IMR-90 (cell line): ENCODE measurements around the gene CPNE4. TPM values are rescaled to one million over a fixed set of nuclear protein-coding genes. Genes with fewer than 3 reads are reported as not detected.

ENCODE experiments used
- ATAC-seq: fragments of 200-7000 bp; cut with Tn5 transposase; 2 replicates; pipeline ENCODE4 v1.9.1; 2020; ENCODE audit warnings: low read depth, mild to moderate bottlenecking, moderate library complexity
- BruUV-seq: library from RNA; stranded (reverse); fragments of 400-500 nt; replicated peaks from 2 replicates; lab custom pipeline; 2021; lab: Mats Ljungman, UMichigan
- CTCF ChIA-PET: fragments of 300-600 bp; formaldehyde crosslinking; extraction: SDS; loops from one replicate; lab custom pipeline; 2021; ENCODE audit warnings: antibody characterized with exemption; lab: Yijun Ruan, JAX
- POLR2A ChIA-PET: fragments of 300-600 bp; sonication (Branson Sonifier 250); formaldehyde crosslinking; loops from one replicate; lab custom pipeline; 2022; ENCODE audit warnings: antibody characterized with exemption; ENCODE audit not compliant: unreplicated experiment; lab: Charles Lee
- DNase-seq: peaks from one replicate; pipeline ENCODE4 v3.0.0; 2013
- H2AFZ ChIP-seq: replicated peaks from 2 replicates; pipeline ENCODE3; 2013; ENCODE audit warnings: low read length, mild to moderate bottlenecking; ENCODE audit not compliant: poor library complexity
- H2AK5ac ChIP-seq: 2 replicates; pipeline ENCODE4 v1.6.1; 2013; ENCODE audit warnings: low read depth, low read length, inconsistent platforms
- H2AK9ac ChIP-seq: replicated peaks from 2 replicates; pipeline ENCODE3; 2013; ENCODE audit warnings: mild to moderate bottlenecking, low read depth, low read length, moderate library complexity; ENCODE audit not compliant: poor library complexity
- H2BK120ac ChIP-seq: 2 replicates; pipeline ENCODE4 v1.6.1; 2013; ENCODE audit warnings: low read depth, low read length, inconsistent platforms
- H2BK15ac ChIP-seq: 3 replicates; pipeline ENCODE4 v1.6.1; 2013; ENCODE audit warnings: low read depth, low read length, inconsistent platforms
- H2BK20ac ChIP-seq: 2 replicates; pipeline ENCODE4 v1.6.1; 2013; ENCODE audit warnings: low read depth, mild to moderate bottlenecking, inconsistent platforms, low read length, moderate library complexity
- H2BK5ac ChIP-seq: 2 replicates; pipeline ENCODE4 v1.6.1; 2013; ENCODE audit warnings: mild to moderate bottlenecking, low read depth, low read length, inconsistent platforms; ENCODE audit not compliant: poor library complexity, severe bottlenecking
- H3K14ac ChIP-seq: replicated peaks from 2 replicates; pipeline ENCODE4 v1.6.1; 2013; ENCODE audit warnings: low read depth, low read length, inconsistent platforms
- H3K18ac ChIP-seq: 2 replicates; pipeline ENCODE4 v1.6.1; 2013; ENCODE audit warnings: low read depth, low read length, control low read depth
- H3K23ac ChIP-seq: 2 replicates; pipeline ENCODE4 v1.6.1; 2013; ENCODE audit warnings: low read depth, low read length, inconsistent platforms
- H3K27ac ChIP-seq: 2 replicates; pipeline ENCODE4 v1.5.1; 2013; ENCODE audit warnings: mild to moderate bottlenecking, control low read depth, low read length; ENCODE audit not compliant: insufficient read depth
- H3K27me3 ChIP-seq: 2 replicates; pipeline ENCODE4 v1.6.1; 2013; ENCODE audit warnings: low read length; ENCODE audit not compliant: control insufficient read depth, insufficient read depth
- H3K36me3 ChIP-seq: 2 replicates; pipeline ENCODE4 v1.6.1; 2013; ENCODE audit warnings: low read length, mixed read lengths; ENCODE audit not compliant: control insufficient read depth, insufficient read depth
- H3K4ac ChIP-seq: 2 replicates; pipeline ENCODE4 v1.6.1; 2013; ENCODE audit warnings: low read depth, low read length, inconsistent platforms
- H3K4me1 ChIP-seq: 2 replicates; pipeline ENCODE4 v1.6.1; 2013; ENCODE audit warnings: low read length, mixed read lengths; ENCODE audit not compliant: control insufficient read depth, insufficient read depth
- H3K4me2 ChIP-seq: 2 replicates; pipeline ENCODE4 v1.6.1; 2013; ENCODE audit warnings: low read depth, mild to moderate bottlenecking, control low read depth, low read length, moderate library complexity
- H3K4me3 ChIP-seq: 2 replicates; pipeline ENCODE4 v1.5.1; 2013; ENCODE audit warnings: low read depth, mild to moderate bottlenecking, control low read depth, low read length, moderate library complexity; ENCODE audit not compliant: insufficient read depth
- H3K56ac ChIP-seq: 2 replicates; pipeline ENCODE4 v1.6.1; 2013; ENCODE audit warnings: low read length, inconsistent platforms; ENCODE audit not compliant: insufficient read depth; ENCODE audit errors: extremely low read depth
- H3K79me1 ChIP-seq, 2 experiments: 2 replicates each; pipeline ENCODE4 v1.6.1; 2013; ENCODE audit warnings: low read length in 2 of 2, inconsistent platforms in 1 of 2, low read depth in 1 of 2
- H3K9ac ChIP-seq: 2 replicates; pipeline ENCODE4 v1.6.1; 2013; ENCODE audit warnings: low read depth, low read length, control low read depth
- H3K9me1 ChIP-seq: 2 replicates; pipeline ENCODE4 v1.6.1; 2013; ENCODE audit warnings: low read length, inconsistent platforms; ENCODE audit not compliant: insufficient read depth
- H3K9me3 ChIP-seq: 2 replicates; pipeline ENCODE4 v1.6.1; 2013; ENCODE audit warnings: low read length; ENCODE audit not compliant: control insufficient read depth, insufficient read depth
- H4K20me1 ChIP-seq: 2 replicates; pipeline ENCODE4 v1.6.1; 2013; ENCODE audit warnings: low read length, inconsistent platforms; ENCODE audit not compliant: insufficient read depth
- H4K5ac ChIP-seq: 2 replicates; pipeline ENCODE4 v1.6.1; 2013; ENCODE audit warnings: mild to moderate bottlenecking, low read depth, low read length, control low read depth
- H4K8ac ChIP-seq, 2 experiments: 2 replicates each; pipeline ENCODE4 v1.6.1; 2013; ENCODE audit warnings: low read depth in 2 of 2, low read length in 2 of 2, control low read depth in 1 of 2, inconsistent platforms in 1 of 2
- H4K91ac ChIP-seq: 2 replicates; pipeline ENCODE4 v1.6.1; 2013; ENCODE audit warnings: low read depth, low read length, inconsistent platforms; ENCODE audit not compliant: insufficient read depth
- BHLHE40 ChIP-seq: fragments of 150-350 bp; IDR thresholded peaks from 2 replicates; pipeline ENCODE4 v1.6.1; 2016; ENCODE audit warnings: mild to moderate bottlenecking, low read depth, low read length
- CEBPB ChIP-seq: IDR thresholded peaks from 2 replicates; pipeline ENCODE4 v1.6.1; 2012; ENCODE audit warnings: low read depth, low read length, improper control_type of control experiment
- CHD1 ChIP-seq: IDR thresholded peaks from 2 replicates; pipeline ENCODE4 v1.6.1; 2012; ENCODE audit warnings: low read depth, low read length, improper control_type of control experiment
- ELK1 ChIP-seq: fragments of 150-350 bp; IDR thresholded peaks from 2 replicates; pipeline ENCODE4 v1.6.1; 2016; ENCODE audit warnings: low read depth, mild to moderate bottlenecking, low read length, moderate library complexity, borderline replicate concordance
- FOS ChIP-seq: fragments of 150-350 bp; IDR thresholded peaks from 2 replicates; pipeline ENCODE4 v1.6.1; 2016; ENCODE audit warnings: low read depth, low read length
- MAFK ChIP-seq: IDR thresholded peaks from 2 replicates; pipeline ENCODE4 v1.6.1; 2012; ENCODE audit warnings: low read depth, low read length, improper control_type of control experiment
- MXI1 ChIP-seq: IDR thresholded peaks from 2 replicates; pipeline ENCODE4 v1.6.1; 2012; ENCODE audit warnings: low read depth, mild to moderate bottlenecking, low read length, moderate library complexity, borderline replicate concordance
- POLR2A ChIP-seq: IDR thresholded peaks from 2 replicates; pipeline ENCODE4 v1.6.1; 2012; ENCODE audit warnings: mild to moderate bottlenecking, low read depth, low read length
- RAD21 ChIP-seq: IDR thresholded peaks from 2 replicates; pipeline ENCODE4 v1.6.1; 2012; ENCODE audit warnings: low read length, improper control_type of control experiment
- RFX5 ChIP-seq: IDR thresholded peaks from 2 replicates; pipeline ENCODE4 v1.8.0; 2012; ENCODE audit warnings: low read depth, mild to moderate bottlenecking, low read length, moderate library complexity
- SMC3 ChIP-seq: fragments of 150-350 bp; IDR thresholded peaks from 2 replicates; pipeline ENCODE4 v1.6.1; 2016; ENCODE audit warnings: low read depth, mild to moderate bottlenecking, antibody characterized with exemption, low read length, moderate library complexity
- USF2 ChIP-seq: fragments of 150-350 bp; IDR thresholded peaks from 2 replicates; pipeline ENCODE4 v1.6.1; 2017; ENCODE audit warnings: mild to moderate bottlenecking, antibody characterized with exemption, low read length, low read depth
- WGBS, 2 experiments: methylation state at CpG; one replicate each; pipeline versions ENCODE4 v1.1.5 to v1.1.7; 2013; ENCODE audit warnings: missing lambda C conversion rate in 2 of 2; ENCODE audit not compliant: insufficient read length in 1 of 2; ENCODE audit errors: extremely low coverage in 2 of 2; 5-methylcytosine and 5-hydroxymethylcytosine counted together
- dilution Hi-C: fragments of 300-500 bp; cut with HindIII; formaldehyde crosslinking; loops from one replicate; pipeline ENCODE4 v1.14.3; 2018; ENCODE audit warnings: low sequenced_read_pairs; ENCODE audit not compliant: unreplicated experiment
- in situ Hi-C: fragments of 300-500 bp; cut with MboI; formaldehyde crosslinking; loops from 3 replicates; pipeline ENCODE4 v1.14.3; 2019; ENCODE audit warnings: low sequenced_read_pairs, inconsistent platforms, mixed read lengths
- intact Hi-C: fragments of 100-400 bp; cut with micrococcal nuclease; formaldehyde crosslinking; loops from 2 replicates; pipeline ENCODE4 v1.10.0; 2022
- polyA plus RNA-seq, 3 experiments: library from polyadenylated mRNA; depleted of rRNA; stranded (reverse); fragments of >200 nt; gene quantifications; 2 replicates each; pipeline ENCODE4 v1.2.3, GENCODE V29; 2012; ENCODE audit warnings: low replicate concordance in 1 of 3
- total RNA-seq: library from RNA; depleted of rRNA; stranded (reverse); fragments of >200 nt; gene quantifications from 2 replicates; pipeline ENCODE4 v1.2.3, GENCODE V29; 2012

CPNE4 gene
- total and polyA plus RNA-seq, 2 of the 4 experiments (the other 2 are of a cell fraction): not detected

- dilution Hi-C loops: no loop called here
- Histone ChIP-seq H3K9me3 (no peaks in the 10 kb centered on the region), H4K8ac (no peak overlapping the region), H3K27me3 (no peaks in the 10 kb centered on the region; the same call in 1 of the 2 replicates), H2BK5ac (no peak overlapping the region), H2BK15ac (no peak overlapping the region), H2AK5ac (no peak overlapping the region), H3K79me1 (no peaks in the 10 kb centered on the region), H3K9me1 (no peaks in the 10 kb centered on the region), H3K36me3 (no peaks in the 10 kb centered on the region), H2BK20ac (no peak overlapping the region), H4K20me1 (no peaks in the 10 kb centered on the region), H2AFZ (no peak overlapping the region), H3K14ac (no peak overlapping the region), H4K91ac (no peak overlapping the region), H3K4me1 (no peaks in the 10 kb centered on the region), H3K56ac (no peak overlapping the region), H3K27ac (no peak overlapping the region), H3K18ac (no peak overlapping the region), H3K4me3 (no peak overlapping the region), H3K23ac (no peak overlapping the region), H4K5ac (no peak overlapping the region), H3K9ac (no peak overlapping the region), H2BK120ac (no peak overlapping the region), H3K4me2 (no peak overlapping the region), H3K4ac (no peak overlapping the region), H2AK9ac (no peak overlapping the region)
- intact Hi-C loops: no loop called here
- ChIA-PET CTCF (no interaction called here), POLR2A (no interaction called here)
- BruUV-seq: no TSS peak
- TF ChIP-seq POLR2A (no peak), ELK1 (no peak), USF2 (no peak), CEBPB (no peak), RFX5 (no peak), MXI1 (no peak), RAD21 (no peak), FOS (no peak), BHLHE40 (no peak), SMC3 (no peak), MAFK (no peak), CHD1 (no peak)
- in situ Hi-C loops: no loop called here
- no peak for ATAC-seq
- DNase-seq: no peak
- WGBS, 2 experiments: no CpG with 5 or more reads among the region's 3 CpGs
Observed at GRCh38 chr3:131537531-131537930, 497.3 kb downstream of the CPNE4 start.
